ENCODE data around the gene COMP. TPM values are rescaled to one million over a fixed set of nuclear protein-coding genes. Genes with fewer than 3 reads are reported as not detected.

Gene COMP
- polyA plus RNA-seq, 1 donor (not counting 4 experiments of a cell fraction or from before 2014, with no cell fraction given), result not detected

DNA sequence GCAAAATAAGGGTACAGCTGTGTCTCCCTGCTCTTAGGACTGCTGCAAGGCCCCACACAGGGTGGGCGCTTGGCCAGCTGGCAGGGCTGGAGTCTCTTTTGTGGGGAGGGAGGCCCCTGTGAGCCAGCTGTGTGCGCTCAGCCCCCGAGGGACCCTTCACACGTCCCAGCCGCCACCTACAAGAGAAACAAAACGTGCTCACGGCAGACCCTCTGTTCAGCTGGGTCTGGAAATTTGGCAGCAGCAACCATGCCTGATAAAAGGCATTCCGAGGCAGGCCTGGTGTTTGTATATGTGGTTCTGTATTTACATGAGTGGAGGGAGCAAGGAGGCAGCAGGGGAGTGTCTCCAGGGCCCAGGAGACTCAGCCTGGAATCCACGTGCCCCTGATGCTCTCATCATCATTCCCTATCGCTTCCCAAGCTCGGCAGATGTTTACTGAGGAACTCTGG is 57.9 kb downstream of the COMP start:
- Histone ChIP-seq H3K27me3 (ENCODE audit: control insufficient read depth, extremely low read depth, insufficient read depth, low read length) (no peaks in the 10 kb centered on the region), H4K20me1 (ENCODE audit: control insufficient read depth, extremely low read depth, insufficient read depth, low read length) (peaks cover 3% of the 10 kb centered on the region), H3K9ac (ENCODE audit: control insufficient read depth, extremely low read depth, insufficient read depth, low read length) (no peak overlapping the region), H3K79me2 (ENCODE audit: control insufficient read depth, insufficient read depth, low read length) (no peaks in the 10 kb centered on the region), H3K27ac (ENCODE audit: control insufficient read depth, insufficient read depth, low read length) (no peak overlapping the region), H3K4me3 (ENCODE audit: control insufficient read depth in 2 of 3, extremely low read depth in 1 of 3, insufficient read depth in 2 of 3, low read depth in 1 of 3, low read length in 3 of 3) (no peak overlapping the region), H3K36me3 (ENCODE audit: control insufficient read depth in 2 of 2, extremely low read depth in 1 of 2, insufficient read depth in 2 of 2, low read length in 2 of 2) (no peaks in the 10 kb centered on the region), H3K4me1 (ENCODE audit: control insufficient read depth, extremely low read depth, insufficient read depth, low read length) (no peaks in the 10 kb centered on the region), H3K9me1 (ENCODE audit: control insufficient read depth, extremely low read depth, insufficient read depth, low read length) (no peaks in the 10 kb centered on the region), H2AFZ (ENCODE audit: control insufficient read depth, low read length) (no peak overlapping the region), H3K4me2 (ENCODE audit: control insufficient read depth, extremely low read depth, insufficient read depth, low read depth, low read length) (no peak overlapping the region), H3K9me3 (ENCODE audit: control insufficient read depth, low read depth, low read length) (no peaks in the 10 kb centered on the region)
- TF ChIP-seq, protein P1, sequence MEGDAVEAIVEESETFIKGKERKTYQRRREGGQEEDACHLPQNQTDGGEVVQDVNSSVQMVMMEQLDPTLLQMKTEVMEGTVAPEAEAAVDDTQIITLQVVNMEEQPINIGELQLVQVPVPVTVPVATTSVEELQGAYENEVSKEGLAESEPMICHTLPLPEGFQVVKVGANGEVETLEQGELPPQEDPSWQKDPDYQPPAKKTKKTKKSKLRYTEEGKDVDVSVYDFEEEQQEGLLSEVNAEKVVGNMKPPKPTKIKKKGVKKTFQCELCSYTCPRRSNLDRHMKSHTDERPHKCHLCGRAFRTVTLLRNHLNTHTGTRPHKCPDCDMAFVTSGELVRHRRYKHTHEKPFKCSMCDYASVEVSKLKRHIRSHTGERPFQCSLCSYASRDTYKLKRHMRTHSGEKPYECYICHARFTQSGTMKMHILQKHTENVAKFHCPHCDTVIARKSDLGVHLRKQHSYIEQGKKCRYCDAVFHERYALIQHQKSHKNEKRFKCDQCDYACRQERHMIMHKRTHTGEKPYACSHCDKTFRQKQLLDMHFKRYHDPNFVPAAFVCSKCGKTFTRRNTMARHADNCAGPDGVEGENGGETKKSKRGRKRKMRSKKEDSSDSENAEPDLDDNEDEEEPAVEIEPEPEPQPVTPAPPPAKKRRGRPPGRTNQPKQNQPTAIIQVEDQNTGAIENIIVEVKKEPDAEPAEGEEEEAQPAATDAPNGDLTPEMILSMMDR (optimal IDR thresholded peaks at IDR 0.05 in 1 of 3, IDR thresholded peaks at IDR 0.05 in 1 of 3, conservative IDR thresholded peaks at IDR 0.05 in 1 of 3; ENCODE audit: extremely low read depth in 1 of 3, insufficient read depth in 2 of 3, low read length in 3 of 3), result no peak
- dilution Hi-C loops (cut with MboI; ENCODE audit: extremely low pct_ligation_motif_present, low sequenced_read_pairs), result no loop called here
- FAIRE-seq (no peak), DNase-seq (ENCODE audit: low read depth, low spot score) (no peak)

Other genes starting within 250 kb of the COMP start
- 115 to 222 TPM (median 150 TPM) in 3 replicates for gene FKBP8, start 247.7 kb downstream of the COMP start, polyA plus RNA-seq
- 94.6 to 129 TPM (median 119 TPM) in 3 replicates for gene KXD1, start 233.4 kb downstream of the COMP start, polyA plus RNA-seq
- 1,376 to 2,465 TPM (median 1,831 TPM) in 3 replicates for gene UBA52, start 219.4 kb downstream of the COMP start, polyA plus RNA-seq
- gene REX1BD, start 202.5 kb downstream of the COMP start, polyA plus RNA-seq, result 29.5 to 36.9 TPM (median 31.9 TPM) in 3 replicates
- 0.20 to 1.5 TPM (median 0.98 TPM) in 3 replicates for gene CRLF1, start 184.5 kb downstream of the COMP start, polyA plus RNA-seq
- gene TMEM59L, start 178.4 kb downstream of the COMP start, polyA plus RNA-seq, result 0.06 to 0.19 TPM in 2 of 3 replicates, not detected in the other
- 0.68 to 2.0 TPM (median 1.3 TPM) in 3 replicates for gene KLHL26, start 154.3 kb downstream of the COMP start, polyA plus RNA-seq
- 0.54 to 2.4 TPM (median 1.0 TPM) in 3 replicates for gene CRTC1, start 107.6 kb downstream of the COMP start, polyA plus RNA-seq
- 22.5 to 48.5 TPM (median 33.7 TPM) in 3 replicates for gene UPF1, start 40.7 kb upstream of the COMP start, polyA plus RNA-seq
- 0.09 to 0.23 TPM (median 0.14 TPM) in 3 replicates for gene CERS1, start 104.9 kb upstream of the COMP start, polyA plus RNA-seq
- 109 to 198 TPM (median 137 TPM) in 3 replicates for gene COPE, start 128.1 kb upstream of the COMP start, polyA plus RNA-seq
- gene DDX49, start 128.4 kb upstream of the COMP start, polyA plus RNA-seq, result 33.1 to 59.4 TPM (median 39.2 TPM) in 3 replicates
- 97.2 to 188 TPM (median 119 TPM) in 3 replicates for gene HOMER3, start 149.9 kb upstream of the COMP start, polyA plus RNA-seq
- 39.6 to 57.9 TPM (median 51.2 TPM) in 3 replicates for gene SUGP2, start 242.2 kb upstream of the COMP start, polyA plus RNA-seq
- gene ARMC6, start 242.3 kb upstream of the COMP start, polyA plus RNA-seq, result 23.8 to 32.7 TPM (median 30.7 TPM) in 3 replicates